ENCODE data around the gene UBE4B. TPM values are rescaled to one million over a fixed set of nuclear protein-coding genes. Genes with fewer than 3 reads are reported as not detected.

UBE4B gene
- polyA plus RNA-seq (2013, experiment 1 of 2): 36.8 TPM
- 36.0 TPM for polyA plus RNA-seq (2013, experiment 2 of 2)

GRCh38 chr1:10032590-10033358 is at the start of gene UBE4B:
UBE4B (plus strand) TSS chr1:10032958; CDS start chr1:10033671, 713 bp downstream.
- no peaks in the 10 kb centered on the region for H3K27me3 ChIP-seq (ENCODE audit: control insufficient read depth in 1 of 2, insufficient read depth in 1 of 2, low read length in 2 of 2)
- H3K4me1 ChIP-seq (ENCODE audit: control insufficient read depth, insufficient read depth, low read depth, low read length): peaks cover 3% of the 10 kb centered on the region
- no peak within 1 kb of the TSS for H2AK5ac ChIP-seq (ENCODE audit: low read length, severe bottlenecking)
- H2AFZ ChIP-seq (ENCODE audit: low read depth, low read length): peak within 1 kb of the TSS; percentile 30
- peaks cover 1 to 17% of the 10 kb centered on the region in 2 experiments for H3K36me3 ChIP-seq (ENCODE audit: control insufficient read depth in 1 of 2, insufficient read depth in 2 of 2, low read depth in 1 of 2, low read length in 2 of 2)
- peak within 1 kb of the TSS; percentile 71 to 100 for H3K4me3 ChIP-seq (ENCODE audit: insufficient read depth in 1 of 2, low read depth in 1 of 2, low read length in 2 of 2)
- peak within 1 kb of the TSS in 1 of 2 experiments; percentile 83 for H2BK12ac ChIP-seq (ENCODE audit: low read length in 2 of 2)
- H4K8ac ChIP-seq (ENCODE audit: low read length): peak within 1 kb of the TSS; percentile 97
- peak within 1 kb of the TSS; percentile 5 to 73 for H3K4ac ChIP-seq (ENCODE audit: low read depth in 1 of 2, low read length in 2 of 2)
- H3K79me1 ChIP-seq (replicated peaks; ENCODE audit: low read length, poor library complexity, severe bottlenecking): peaks cover 2% of the 10 kb centered on the region
- no peaks in the 10 kb centered on the region for H3K9me3 ChIP-seq (ENCODE audit: control insufficient read depth, low read length)
- H3K18ac ChIP-seq (ENCODE audit: low read depth in 1 of 2, low read length in 2 of 2): peak within 1 kb of the TSS; percentile 25 to 90
- H4K91ac ChIP-seq (ENCODE audit: low read length): peak within 1 kb of the TSS; percentile 5
- peak within 1 kb of the TSS; percentile 79 for H3K4me2 ChIP-seq (ENCODE audit: low read length, poor library complexity, severe bottlenecking)
- H3K9ac ChIP-seq (ENCODE audit: low read length): peak within 1 kb of the TSS; percentile 97
- under 1% methylated on average over 35 of the region's 73 CpGs for WGBS
- H2BK5ac ChIP-seq (ENCODE audit: low read depth, low read length, poor library complexity, severe bottlenecking): peak within 1 kb of the TSS; percentile 39
- DNase-seq: peak; percentile 98
- peak within 1 kb of the TSS; percentile 82 for H3K27ac ChIP-seq (ENCODE audit: low read length, poor library complexity, severe bottlenecking)
- peak within 1 kb of the TSS in 1 of 2 experiments; percentile 63 for H3K14ac ChIP-seq (ENCODE audit: low read length in 2 of 2)
- H3K23ac ChIP-seq (ENCODE audit: low read length in 2 of 2): peak within 1 kb of the TSS in 1 of 2 experiments; percentile 20
- peak within 1 kb of the TSS; percentile 80 for H2BK120ac ChIP-seq (ENCODE audit: low read depth, low read length)
- H2BK15ac ChIP-seq (ENCODE audit: low read depth, poor library complexity, severe bottlenecking): peak within 1 kb of the TSS; percentile 80

DNA sequence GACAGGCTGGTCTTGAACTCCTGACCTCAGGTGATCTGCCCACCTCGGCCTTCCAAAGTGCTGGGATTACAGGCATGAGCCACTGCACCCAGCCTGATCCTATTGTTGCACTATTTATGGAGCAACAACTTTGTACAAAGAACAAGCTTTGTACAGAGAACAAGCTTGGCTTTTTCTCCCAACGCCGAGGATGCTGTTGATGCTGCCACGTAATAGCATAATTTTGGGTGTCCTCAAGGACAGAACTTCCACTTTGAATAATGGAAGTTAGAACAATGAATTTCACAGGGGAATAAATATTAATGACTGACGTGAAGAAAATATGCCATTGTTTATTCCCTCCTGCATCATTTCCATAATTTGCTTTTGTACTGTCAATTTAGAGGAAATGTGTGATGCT is 48.5 kb upstream of the UBE4B start:
- no peak overlapping the region for H2AK5ac ChIP-seq (ENCODE audit: low read length, severe bottlenecking)
- no peak overlapping the region for H3K23ac ChIP-seq (ENCODE audit: low read length in 2 of 2)
- DNase-seq: no peak
- no peaks in the 10 kb centered on the region for H3K27me3 ChIP-seq (ENCODE audit: control insufficient read depth in 1 of 2, insufficient read depth in 1 of 2, low read length in 2 of 2)
- H3K36me3 ChIP-seq (ENCODE audit: control insufficient read depth in 1 of 2, insufficient read depth in 2 of 2, low read depth in 1 of 2, low read length in 2 of 2): peaks cover 10 to 27% of the 10 kb centered on the region in 2 experiments
- no peak overlapping the region for H2BK120ac ChIP-seq (ENCODE audit: low read depth, low read length)
- H3K9me3 ChIP-seq (ENCODE audit: control insufficient read depth, low read length): no peaks in the 10 kb centered on the region
- WGBS: 92% methylated on average over 5 of the region's 5 CpGs
- no peak overlapping the region for H2BK5ac ChIP-seq (ENCODE audit: low read depth, low read length, poor library complexity, severe bottlenecking)
- no peak overlapping the region for H2BK12ac ChIP-seq (ENCODE audit: low read length in 2 of 2)
- H4K91ac ChIP-seq (ENCODE audit: low read length): no peak overlapping the region
- H3K18ac ChIP-seq (ENCODE audit: low read depth in 1 of 2, low read length in 2 of 2): no peak overlapping the region
- no peak overlapping the region for H3K4ac ChIP-seq (ENCODE audit: low read depth in 1 of 2, low read length in 2 of 2)
- H2BK15ac ChIP-seq (ENCODE audit: low read depth, poor library complexity, severe bottlenecking): no peak overlapping the region
- H3K4me2 ChIP-seq (ENCODE audit: low read length, poor library complexity, severe bottlenecking): no peak overlapping the region
- H3K79me1 ChIP-seq (replicated peaks; ENCODE audit: low read length, poor library complexity, severe bottlenecking): no peaks in the 10 kb centered on the region
- H3K4me3 ChIP-seq (ENCODE audit: insufficient read depth in 1 of 2, low read depth in 1 of 2, low read length in 2 of 2): no peak overlapping the region
- H2AFZ ChIP-seq (ENCODE audit: low read depth, low read length): no peak overlapping the region
- H3K27ac ChIP-seq (ENCODE audit: low read length, poor library complexity, severe bottlenecking): no peak overlapping the region
- no peak overlapping the region for H3K9ac ChIP-seq (ENCODE audit: low read length)
- H4K8ac ChIP-seq (ENCODE audit: low read length): no peak overlapping the region
- no peaks in the 10 kb centered on the region for H3K4me1 ChIP-seq (ENCODE audit: control insufficient read depth, insufficient read depth, low read depth, low read length)
- no peak overlapping the region for H3K14ac ChIP-seq (ENCODE audit: low read length in 2 of 2)

DNA sequence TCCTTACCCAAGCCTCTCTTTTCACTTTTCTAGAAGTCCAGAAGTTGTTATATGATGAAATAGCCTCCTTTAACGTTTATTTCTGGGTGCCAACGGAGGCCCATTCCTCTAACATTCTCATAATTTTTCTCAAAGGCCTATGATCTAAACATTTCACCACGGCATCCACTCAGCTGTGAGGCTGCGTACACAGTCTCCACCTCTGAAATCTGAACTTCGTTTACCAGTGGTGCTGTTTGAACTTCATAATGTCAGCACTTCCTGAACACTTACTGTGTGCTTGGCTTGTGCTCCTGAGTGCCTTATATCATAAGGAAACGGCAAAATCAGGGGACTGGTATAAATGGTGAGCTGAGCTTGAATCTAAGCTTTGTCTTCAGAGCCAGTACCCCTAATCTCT is 47.8 kb upstream of the UBE4B start:
- Histone ChIP-seq H3K4me2 (ENCODE audit: low read length, poor library complexity, severe bottlenecking) (no peak overlapping the region), H4K91ac (ENCODE audit: low read length) (no peak overlapping the region), H2AK5ac (ENCODE audit: low read length, severe bottlenecking) (no peak overlapping the region), H3K4me3 (ENCODE audit: insufficient read depth in 1 of 2, low read depth in 1 of 2, low read length in 2 of 2) (no peak overlapping the region), H4K8ac (ENCODE audit: low read length) (no peak overlapping the region), H3K9me3 (ENCODE audit: control insufficient read depth, low read length) (no peaks in the 10 kb centered on the region), H3K36me3 (ENCODE audit: control insufficient read depth in 1 of 2, insufficient read depth in 2 of 2, low read depth in 1 of 2, low read length in 2 of 2) (peaks cover 10 to 27% of the 10 kb centered on the region in 2 experiments), H3K79me1 (replicated peaks; ENCODE audit: low read length, poor library complexity, severe bottlenecking) (no peaks in the 10 kb centered on the region), H2BK5ac (ENCODE audit: low read depth, low read length, poor library complexity, severe bottlenecking) (no peak overlapping the region), H2BK12ac (ENCODE audit: low read length in 2 of 2) (no peak overlapping the region), H3K23ac (ENCODE audit: low read length in 2 of 2) (no peak overlapping the region), H3K9ac (ENCODE audit: low read length) (no peak overlapping the region), H3K4ac (ENCODE audit: low read depth in 1 of 2, low read length in 2 of 2) (no peak overlapping the region), H2BK120ac (ENCODE audit: low read depth, low read length) (no peak overlapping the region), H3K27me3 (ENCODE audit: control insufficient read depth in 1 of 2, insufficient read depth in 1 of 2, low read length in 2 of 2) (no peaks in the 10 kb centered on the region), H3K18ac (ENCODE audit: low read depth in 1 of 2, low read length in 2 of 2) (no peak overlapping the region), H3K27ac (ENCODE audit: low read length, poor library complexity, severe bottlenecking) (no peak overlapping the region), H2BK15ac (ENCODE audit: low read depth, poor library complexity, severe bottlenecking) (no peak overlapping the region), H3K14ac (ENCODE audit: low read length in 2 of 2) (no peak overlapping the region), H2AFZ (ENCODE audit: low read depth, low read length) (no peak overlapping the region), H3K4me1 (ENCODE audit: control insufficient read depth, insufficient read depth, low read depth, low read length) (no peaks in the 10 kb centered on the region)
- WGBS: 55% methylated on average over 5 of the region's 6 CpGs
- DNase-seq: no peak

- DNase-seq: no peak
- H2BK12ac ChIP-seq (ENCODE audit: low read length in 2 of 2): no peak overlapping the region
- H4K8ac ChIP-seq (ENCODE audit: low read length): no peak overlapping the region
- H2BK15ac ChIP-seq (ENCODE audit: low read depth, poor library complexity, severe bottlenecking): no peak overlapping the region
- H3K27ac ChIP-seq (ENCODE audit: low read length, poor library complexity, severe bottlenecking): no peak overlapping the region
- no peak overlapping the region for H2BK5ac ChIP-seq (ENCODE audit: low read depth, low read length, poor library complexity, severe bottlenecking)
- no peak overlapping the region for H2BK120ac ChIP-seq (ENCODE audit: low read depth, low read length)
- peaks cover 3 to 4% of the 10 kb centered on the region in 2 experiments for H3K36me3 ChIP-seq (ENCODE audit: control insufficient read depth in 1 of 2, insufficient read depth in 2 of 2, low read depth in 1 of 2, low read length in 2 of 2)
- H3K27me3 ChIP-seq (ENCODE audit: control insufficient read depth in 1 of 2, insufficient read depth in 1 of 2, low read length in 2 of 2): peaks cover 0 to 5% of the 10 kb centered on the region in 2 experiments
- no peak overlapping the region for H2AK5ac ChIP-seq (ENCODE audit: low read length, severe bottlenecking)
- H3K79me1 ChIP-seq (replicated peaks; ENCODE audit: low read length, poor library complexity, severe bottlenecking): no peaks in the 10 kb centered on the region
- no peak overlapping the region for H3K14ac ChIP-seq (ENCODE audit: low read length in 2 of 2)
- H3K4me1 ChIP-seq (ENCODE audit: control insufficient read depth, insufficient read depth, low read depth, low read length): no peaks in the 10 kb centered on the region
- H3K18ac ChIP-seq (ENCODE audit: low read depth in 1 of 2, low read length in 2 of 2): no peak overlapping the region
- H3K9ac ChIP-seq (ENCODE audit: low read length): no peak overlapping the region
- H4K91ac ChIP-seq (ENCODE audit: low read length): no peak overlapping the region
- no peak overlapping the region for H3K4me2 ChIP-seq (ENCODE audit: low read length, poor library complexity, severe bottlenecking)
- H3K4me3 ChIP-seq (ENCODE audit: insufficient read depth in 1 of 2, low read depth in 1 of 2, low read length in 2 of 2): no peak overlapping the region
- no peaks in the 10 kb centered on the region for H3K9me3 ChIP-seq (ENCODE audit: control insufficient read depth, low read length)
- 75% methylated on average over 5 of the region's 5 CpGs for WGBS
- H3K4ac ChIP-seq (ENCODE audit: low read depth in 1 of 2, low read length in 2 of 2): no peak overlapping the region
- H3K23ac ChIP-seq (ENCODE audit: low read length in 2 of 2): no peak overlapping the region
- H2AFZ ChIP-seq (ENCODE audit: low read depth, low read length): no peak overlapping the region
These were observed 43.0 kb upstream of the UBE4B start for GRCh38 chr1:9989773-9990172.
